Calu3 (cell line): Measurements from ENCODE around the gene RPRD1B. TPM values are rescaled to one million over a fixed set of nuclear protein-coding genes. Genes with fewer than 3 reads are reported as not detected.

Source experiments
- BruUV-seq: library from RNA; stranded (reverse); fragments of 400-500 nt; replicated peaks from 2 replicates; lab custom pipeline; 2021; lab: Mats Ljungman, UMichigan
- CTCF ChIA-PET: fragments of 300-600 bp; sonication (Branson Sonifier 250); formaldehyde crosslinking; loops from one replicate; lab custom pipeline; 2022; ENCODE audit warnings: antibody characterized with exemption; lab: Charles Lee
- DNase-seq: peaks from one replicate; pipeline ENCODE4 v3.0.0; 2022
- H3K27ac Mint-ChIP-seq: one replicate; pipeline ENCODE4 v1.8.0; 2022; ENCODE audit warnings: mixed read lengths; ENCODE audit not compliant: unreplicated experiment
- H3K27me3 Mint-ChIP-seq: one replicate; pipeline ENCODE4 v1.8.0; 2022; ENCODE audit warnings: mixed read lengths; ENCODE audit not compliant: unreplicated experiment
- H3K36me3 Mint-ChIP-seq: one replicate; pipeline ENCODE4 v1.8.0; 2022; ENCODE audit warnings: mild to moderate bottlenecking, moderate library complexity, mixed read lengths; ENCODE audit not compliant: insufficient read depth, unreplicated experiment
- H3K4me1 Mint-ChIP-seq: one replicate; pipeline ENCODE4 v1.8.0; 2022; ENCODE audit warnings: mild to moderate bottlenecking, low read depth, mixed read lengths; ENCODE audit not compliant: unreplicated experiment
- H3K4me3 Mint-ChIP-seq: one replicate; pipeline ENCODE4 v1.8.0; 2022; ENCODE audit warnings: mild to moderate bottlenecking, low read depth, moderate library complexity, mixed read lengths; ENCODE audit not compliant: unreplicated experiment
- H3K9me3 Mint-ChIP-seq: one replicate; pipeline ENCODE4 v1.8.0; 2022; ENCODE audit warnings: low read depth, mixed read lengths; ENCODE audit not compliant: unreplicated experiment
- intact Hi-C: fragments of 100-400 bp; cut with micrococcal nuclease; formaldehyde crosslinking; loops from one replicate; pipeline ENCODE4 v1.10.0; 2022; ENCODE audit not compliant: unreplicated experiment
- total RNA-seq: library from RNA; stranded (reverse); gene quantifications from 2 replicates; pipeline ENCODE4 v1.2.3, GENCODE V29; 2022
- TF ChIP-seq, protein P1 (sequence below): fragments of 200-600 bp; IDR thresholded peaks from one replicate; pipeline ENCODE4 v1.8.0; 2022; ENCODE audit warnings: antibody characterized with exemption; ENCODE audit not compliant: unreplicated experiment

The RPRD1B gene
- total RNA-seq, 1 experiment from 2014 or later: 53.5 TPM

DNA sequence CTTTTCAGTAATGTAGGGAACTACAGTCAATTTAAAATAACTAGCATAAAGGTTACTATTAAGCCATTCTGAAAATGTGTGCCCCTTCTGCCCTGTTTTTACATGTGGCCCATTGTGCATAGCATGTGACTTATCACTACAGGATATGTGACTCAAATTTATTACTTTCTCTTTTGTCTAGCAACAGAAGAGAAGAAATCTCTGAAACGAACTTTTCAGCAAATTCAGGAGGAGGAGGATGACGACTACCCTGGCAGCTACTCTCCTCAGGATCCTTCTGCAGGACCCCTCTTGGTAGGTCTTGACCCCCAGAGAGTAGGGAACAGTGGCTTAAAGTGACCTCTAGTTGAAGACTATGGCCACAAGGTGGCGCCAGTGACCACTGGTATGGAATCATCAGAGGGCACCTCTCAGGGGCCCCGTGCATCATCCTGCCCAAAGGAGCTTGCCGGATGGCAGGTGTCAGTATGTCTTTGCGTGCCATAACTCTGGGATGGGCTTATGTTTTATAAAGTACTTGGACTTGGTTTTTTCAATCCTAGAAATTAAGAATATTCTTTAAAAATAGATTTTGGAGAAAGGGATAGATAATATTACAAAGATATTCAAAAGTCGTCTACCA is 23.9 kb downstream of the RPRD1B start:
- TF ChIP-seq, protein P1, sequence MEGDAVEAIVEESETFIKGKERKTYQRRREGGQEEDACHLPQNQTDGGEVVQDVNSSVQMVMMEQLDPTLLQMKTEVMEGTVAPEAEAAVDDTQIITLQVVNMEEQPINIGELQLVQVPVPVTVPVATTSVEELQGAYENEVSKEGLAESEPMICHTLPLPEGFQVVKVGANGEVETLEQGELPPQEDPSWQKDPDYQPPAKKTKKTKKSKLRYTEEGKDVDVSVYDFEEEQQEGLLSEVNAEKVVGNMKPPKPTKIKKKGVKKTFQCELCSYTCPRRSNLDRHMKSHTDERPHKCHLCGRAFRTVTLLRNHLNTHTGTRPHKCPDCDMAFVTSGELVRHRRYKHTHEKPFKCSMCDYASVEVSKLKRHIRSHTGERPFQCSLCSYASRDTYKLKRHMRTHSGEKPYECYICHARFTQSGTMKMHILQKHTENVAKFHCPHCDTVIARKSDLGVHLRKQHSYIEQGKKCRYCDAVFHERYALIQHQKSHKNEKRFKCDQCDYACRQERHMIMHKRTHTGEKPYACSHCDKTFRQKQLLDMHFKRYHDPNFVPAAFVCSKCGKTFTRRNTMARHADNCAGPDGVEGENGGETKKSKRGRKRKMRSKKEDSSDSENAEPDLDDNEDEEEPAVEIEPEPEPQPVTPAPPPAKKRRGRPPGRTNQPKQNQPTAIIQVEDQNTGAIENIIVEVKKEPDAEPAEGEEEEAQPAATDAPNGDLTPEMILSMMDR: peak; percentile 97
- intact Hi-C loops: loop anchor here (1.0 kb wide), 3 partner anchors 16 to 164 kb away; partner anchors contain the start of gene TGM2
- Mint-ChIP-seq H3K9me3 (no peaks in the 10 kb centered on the region), H3K4me3 (no peak overlapping the region), H3K36me3 (peaks cover 18% of the 10 kb centered on the region), H3K27me3 (no peaks in the 10 kb centered on the region), H3K27ac (no peak overlapping the region), H3K4me1 (no peaks in the 10 kb centered on the region)
- no TSS peak for BruUV-seq
- peak; percentile 91 for DNase-seq
- CTCF ChIA-PET: interaction anchor here (0.5 to 2.5 kb wide), 35 partner anchors 9 to 1950 kb away, joined by 3 to 65 read pairs (median 5); partner anchors contain the start of genes RPRD1B and TTI1

DNA sequence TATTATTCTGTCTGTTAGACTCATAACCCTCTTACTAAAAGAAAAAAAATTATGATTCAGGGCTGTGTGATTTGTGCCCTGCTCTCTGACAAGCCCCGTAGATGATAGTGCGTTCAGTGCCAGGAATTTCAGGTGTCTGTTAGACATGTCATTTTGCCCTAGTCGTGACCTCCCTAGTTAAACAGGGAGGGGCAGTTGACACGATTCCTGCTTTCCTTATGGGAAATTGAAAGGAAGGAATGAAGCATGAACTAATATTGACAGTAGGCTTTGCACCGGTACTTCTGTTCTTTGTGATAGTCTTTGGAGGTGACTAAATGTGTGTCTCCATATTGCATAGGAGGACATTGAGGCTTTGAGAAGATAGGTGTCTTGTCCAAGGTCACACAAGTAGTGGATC is 26.3 kb downstream of the RPRD1B start:
- intact Hi-C loops: no loop called here
- H3K27ac Mint-ChIP-seq: no peak overlapping the region
- DNase-seq: no peak
- TF ChIP-seq, protein P1: no peak
- no peaks in the 10 kb centered on the region for H3K4me1 Mint-ChIP-seq
- CTCF ChIA-PET: interaction anchor here (1.5 to 2.5 kb wide), 2 partner anchors 14 to 162 kb away, joined by 3 to 65 read pairs; no protein-coding TSS in a partner anchor
- no peak overlapping the region for H3K4me3 Mint-ChIP-seq
- no peaks in the 10 kb centered on the region for H3K27me3 Mint-ChIP-seq
- peaks cover 18% of the 10 kb centered on the region for H3K36me3 Mint-ChIP-seq
- BruUV-seq: no TSS peak
- H3K9me3 Mint-ChIP-seq: no peaks in the 10 kb centered on the region

DNA sequence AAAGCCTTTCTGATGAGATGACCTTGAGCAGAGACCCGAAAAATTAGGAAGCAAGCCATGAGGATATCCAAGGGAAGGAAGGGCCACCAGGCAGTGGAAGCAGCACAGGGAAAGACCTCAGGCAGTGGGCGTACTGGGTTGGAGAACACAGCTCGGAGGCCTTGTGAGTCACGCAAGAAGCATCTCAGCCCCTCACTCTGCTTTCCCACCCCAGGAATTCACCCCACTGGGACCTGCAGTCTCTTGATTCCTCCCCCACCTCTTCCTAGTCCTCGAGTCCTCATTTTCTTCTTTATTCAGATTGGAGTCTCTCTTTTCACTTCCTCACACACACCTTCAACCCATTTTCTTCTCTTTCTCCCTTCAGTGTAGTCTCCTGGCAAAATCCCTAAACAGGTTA is 27.0 kb downstream of the RPRD1B start:
- Mint-ChIP-seq H3K4me3 (no peak overlapping the region), H3K9me3 (no peaks in the 10 kb centered on the region), H3K36me3 (peaks cover 16% of the 10 kb centered on the region), H3K27ac (no peak overlapping the region), H3K4me1 (no peaks in the 10 kb centered on the region), H3K27me3 (no peaks in the 10 kb centered on the region)
- DNase-seq: no peak
- TF ChIP-seq, protein P1: no peak
- intact Hi-C loops: no loop called here
- CTCF ChIA-PET: interaction anchor here (1.0 to 3.0 kb wide), 3 partner anchors 13 to 161 kb away, joined by 3 to 11 read pairs (median 3); no protein-coding TSS in a partner anchor
- no TSS peak for BruUV-seq

DNA sequence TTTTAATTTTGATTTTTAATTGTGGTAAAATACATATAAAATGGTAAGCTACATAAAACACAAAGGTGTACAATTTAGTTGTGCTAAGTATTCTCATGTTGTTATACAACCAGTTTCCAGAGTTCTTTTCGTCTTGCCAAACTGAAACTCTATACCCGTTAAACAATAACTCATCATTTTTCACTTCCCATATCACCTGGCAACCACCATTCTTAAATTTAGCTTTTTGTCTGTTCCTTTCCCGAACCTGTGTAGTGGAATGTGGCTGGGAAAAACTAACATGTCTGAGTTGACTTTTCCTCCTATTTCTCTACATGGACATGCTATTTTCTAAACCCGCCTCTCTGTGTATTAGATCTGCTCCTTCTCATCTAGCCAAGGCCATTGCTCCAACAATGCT is 27.6 kb downstream of the RPRD1B start:
- no peak for DNase-seq
- Mint-ChIP-seq H3K27ac (no peak overlapping the region), H3K4me3 (no peak overlapping the region), H3K36me3 (peaks cover 10% of the 10 kb centered on the region), H3K4me1 (no peaks in the 10 kb centered on the region), H3K27me3 (no peaks in the 10 kb centered on the region), H3K9me3 (no peaks in the 10 kb centered on the region)
- no TSS peak for BruUV-seq
- CTCF ChIA-PET: interaction anchor here (0.5 to 3.0 kb wide), 4 partner anchors 14 to 160 kb away, joined by 3 to 11 read pairs (median 4); no protein-coding TSS in a partner anchor
- intact Hi-C loops: no loop called here
- TF ChIP-seq, protein P1: no peak
